ENCODE results near the gene KRT31. TPM values are rescaled to one million over a fixed set of nuclear protein-coding genes. Genes with fewer than 3 reads are reported as not detected.
"Not testable (repeated sequence)": the region's sequence is repeated elsewhere in the genome, so short reads cannot be mapped to it uniquely, and the experiment has no call there.

KRT31 gene
- total RNA-seq, 2 donors from 2014 or later: not detected

DNA sequence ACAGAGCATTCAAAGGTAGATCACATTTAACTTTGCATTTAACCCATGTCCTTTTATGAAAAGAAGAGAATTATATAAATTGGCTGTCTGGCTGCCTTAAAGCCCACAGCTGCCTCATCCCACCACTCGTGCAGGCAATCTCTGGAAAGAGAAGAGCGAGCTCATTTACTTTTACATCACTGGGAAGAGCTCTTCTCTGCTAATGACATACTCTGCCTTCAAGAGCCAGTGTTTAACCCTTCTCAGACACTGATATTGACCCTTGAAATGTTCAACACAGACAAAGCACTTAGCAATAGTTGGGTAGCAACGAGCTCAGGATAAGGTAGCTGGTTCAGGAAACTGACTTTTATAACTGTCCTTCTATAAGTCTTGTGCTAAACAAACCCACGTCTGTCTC, 36.6 kb upstream of the KRT31 start:
- TF ChIP-seq, protein P1, sequence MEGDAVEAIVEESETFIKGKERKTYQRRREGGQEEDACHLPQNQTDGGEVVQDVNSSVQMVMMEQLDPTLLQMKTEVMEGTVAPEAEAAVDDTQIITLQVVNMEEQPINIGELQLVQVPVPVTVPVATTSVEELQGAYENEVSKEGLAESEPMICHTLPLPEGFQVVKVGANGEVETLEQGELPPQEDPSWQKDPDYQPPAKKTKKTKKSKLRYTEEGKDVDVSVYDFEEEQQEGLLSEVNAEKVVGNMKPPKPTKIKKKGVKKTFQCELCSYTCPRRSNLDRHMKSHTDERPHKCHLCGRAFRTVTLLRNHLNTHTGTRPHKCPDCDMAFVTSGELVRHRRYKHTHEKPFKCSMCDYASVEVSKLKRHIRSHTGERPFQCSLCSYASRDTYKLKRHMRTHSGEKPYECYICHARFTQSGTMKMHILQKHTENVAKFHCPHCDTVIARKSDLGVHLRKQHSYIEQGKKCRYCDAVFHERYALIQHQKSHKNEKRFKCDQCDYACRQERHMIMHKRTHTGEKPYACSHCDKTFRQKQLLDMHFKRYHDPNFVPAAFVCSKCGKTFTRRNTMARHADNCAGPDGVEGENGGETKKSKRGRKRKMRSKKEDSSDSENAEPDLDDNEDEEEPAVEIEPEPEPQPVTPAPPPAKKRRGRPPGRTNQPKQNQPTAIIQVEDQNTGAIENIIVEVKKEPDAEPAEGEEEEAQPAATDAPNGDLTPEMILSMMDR (IDR thresholded peaks at IDR 0.05): no peak
- Histone ChIP-seq H3K4me1 (no peaks in the 10 kb centered on the region), H3K4me3 (no peak overlapping the region), H3K36me3 (no peaks in the 10 kb centered on the region), H3K9me3 (no peaks in the 10 kb centered on the region), H3K27me3 (no peaks in the 10 kb centered on the region), H3K9ac (ENCODE audit: low read depth in 2 of 2, low read length in 2 of 2) (no peak overlapping the region), H3K27ac (no peak overlapping the region)
- intact Hi-C loops (cut with DNase I): no loop called here
- no peak for DNase-seq

DNA sequence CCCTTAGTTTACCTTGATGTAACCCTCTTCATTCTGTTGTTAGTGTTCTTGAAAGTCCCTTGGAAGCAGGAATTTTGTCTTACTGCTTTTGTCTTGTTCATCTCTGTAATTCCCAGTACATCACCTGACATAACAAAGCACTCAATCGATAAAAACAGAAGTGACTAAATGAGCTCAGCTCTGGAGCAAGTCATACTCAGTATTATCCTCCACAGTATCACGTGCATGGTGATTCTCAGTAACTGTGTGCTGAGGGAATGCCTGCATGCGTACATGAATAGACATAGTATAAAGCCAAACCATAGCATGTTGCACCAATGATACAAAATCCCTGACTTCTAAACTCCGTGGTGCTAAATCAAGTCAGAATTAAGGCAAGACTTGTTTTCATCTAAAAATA, 36.2 kb upstream of the KRT31 start:
- TF ChIP-seq, protein P1 (IDR thresholded peaks at IDR 0.05): no peak
- intact Hi-C loops (cut with DNase I): no loop called here

GRCh38 chr17:41430376-41430775, 33.0 kb upstream of the KRT31 start:
- H3K27ac ChIP-seq; intact Hi-C loops (cut with DNase I); DNase-seq; H3K9ac ChIP-seq (ENCODE audit: low read depth in 2 of 2, low read length in 2 of 2); H3K9me3 ChIP-seq; H3K36me3 ChIP-seq; H3K4me3 ChIP-seq; H3K4me1 ChIP-seq; H3K27me3 ChIP-seq: not testable (repeated sequence)

More for the DNA sequence above, 36.2 kb upstream of the KRT31 start:
- Histone ChIP-seq H3K27me3 (no peaks in the 10 kb centered on the region), H3K9ac (ENCODE audit: low read depth in 2 of 2, low read length in 2 of 2) (no peak overlapping the region), H3K4me3 (no peak overlapping the region), H3K27ac (no peak overlapping the region), H3K9me3 (no peaks in the 10 kb centered on the region), H3K4me1 (no peaks in the 10 kb centered on the region), H3K36me3 (no peaks in the 10 kb centered on the region)
- DNase-seq: no peak

GRCh38 chr17:41429667-41430066, 32.3 kb upstream of the KRT31 start:
- Histone ChIP-seq H3K9ac (ENCODE audit: low read depth in 2 of 2, low read length in 2 of 2) (no peak overlapping the region), H3K4me1 (no peaks in the 10 kb centered on the region), H3K4me3 (no peak overlapping the region), H3K27ac (no peak overlapping the region), H3K27me3 (no peaks in the 10 kb centered on the region), H3K36me3 (no peaks in the 10 kb centered on the region), H3K9me3 (no peaks in the 10 kb centered on the region)
- intact Hi-C loops (cut with DNase I): no loop called here
- no peak for DNase-seq
- TF ChIP-seq, protein P1 (IDR thresholded peaks at IDR 0.05): no peak

GRCh38 chr17:41428591-41429291, 31.3 kb upstream of the KRT31 start:
- no peaks in the 10 kb centered on the region for H3K4me1 ChIP-seq
- no peak overlapping the region for H3K9ac ChIP-seq (ENCODE audit: low read depth in 2 of 2, low read length in 2 of 2)
- TF ChIP-seq, protein P1 (IDR thresholded peaks at IDR 0.05): no peak

DNA sequence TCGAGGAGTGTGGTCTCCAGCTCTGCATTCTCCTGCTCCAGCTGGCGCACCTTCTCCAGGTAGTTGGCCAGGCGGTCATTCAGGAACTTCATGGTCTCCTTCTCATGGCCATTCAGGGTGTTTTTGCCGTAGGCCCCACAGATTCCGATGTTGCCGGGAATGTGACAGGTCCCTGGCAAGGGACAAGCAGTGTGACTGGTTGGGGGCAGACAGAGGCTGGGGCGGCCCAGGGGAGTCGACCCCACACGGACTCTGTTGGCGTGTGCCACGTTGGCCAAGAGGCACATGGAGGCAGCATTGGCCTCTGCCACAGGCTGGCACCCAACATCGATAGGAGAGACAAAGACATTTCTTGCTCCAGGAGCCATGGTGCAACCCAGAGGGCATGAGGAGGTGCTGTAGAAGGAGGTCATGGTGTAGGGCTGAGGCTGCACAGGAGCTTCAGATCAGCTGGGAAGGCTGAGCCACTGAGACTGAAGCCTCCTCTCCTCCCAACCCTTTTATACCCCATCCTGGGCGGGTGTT, 26.8 kb upstream of the KRT31 start, which contains the start of gene KRT37:
Gene KRT37 (minus strand): TSS at position 475 of the 525 bp plus-strand sequence. CDS start 62 bp downstream, at position 413.
- Histone ChIP-seq H3K27me3 (no peaks in the 10 kb centered on the region), H3K36me3 (no peaks in the 10 kb centered on the region), H3K27ac (no peak within 1 kb of the TSS), H3K9me3 (no peaks in the 10 kb centered on the region), H3K4me1 (no peaks in the 10 kb centered on the region), H3K4me3 (no peak within 1 kb of the TSS), H3K9ac (ENCODE audit: low read depth in 2 of 2, low read length in 2 of 2) (no peak within 1 kb of the TSS)
- intact Hi-C loops (cut with DNase I): no loop called here
- TF ChIP-seq, protein P1 (IDR thresholded peaks at IDR 0.05): no peak
- no peak for DNase-seq

More at GRCh38 chr17:41428591-41429291, 31.3 kb upstream of the KRT31 start:
- DNase-seq: no peak
- Histone ChIP-seq H3K36me3 (no peaks in the 10 kb centered on the region), H3K27me3 (no peaks in the 10 kb centered on the region), H3K27ac (no peak overlapping the region), H3K4me3 (no peak overlapping the region), H3K9me3 (no peaks in the 10 kb centered on the region)
- intact Hi-C loops (cut with DNase I): no loop called here

- H3K9ac ChIP-seq (ENCODE audit: low read depth in 2 of 2, low read length in 2 of 2); intact Hi-C loops (cut with DNase I); H3K4me1 ChIP-seq; H3K4me3 ChIP-seq; H3K36me3 ChIP-seq; H3K9me3 ChIP-seq; H3K27me3 ChIP-seq; DNase-seq; H3K27ac ChIP-seq: not testable (repeated sequence)
These were observed 25.2 kb upstream of the KRT31 start for GRCh38 chr17:41422586-41422985.

Measured in colonic mucosa (tissue), 4 donors.